Measurements from ENCODE around the gene LDB2.

The LDB2 gene

DNA sequence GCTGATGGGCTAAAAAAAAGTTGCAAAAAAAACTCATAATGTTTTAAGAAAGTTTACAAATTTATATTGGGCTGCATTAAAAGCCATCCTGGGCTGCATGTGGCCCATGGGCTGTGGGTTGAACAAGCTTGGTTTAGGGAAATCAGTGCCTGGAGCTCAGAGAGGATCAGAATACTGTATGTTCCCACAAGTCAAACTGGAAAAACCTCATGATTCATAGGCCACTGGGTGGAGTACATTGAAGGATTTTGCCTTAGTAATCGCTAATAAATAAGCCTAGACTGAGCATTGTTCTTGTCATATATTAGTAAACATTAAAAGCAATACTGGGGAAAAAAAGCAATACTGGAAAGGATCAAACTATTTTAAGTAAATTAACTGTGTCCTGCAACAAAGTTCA, 425.9 kb downstream of the LDB2 start:
- H3K79me2 ChIP-seq, result no peaks in the 10 kb centered on the region
- H3K4me3 ChIP-seq (ENCODE audit: low read depth, low read length), result no peak overlapping the region
- H2AFZ ChIP-seq, result no peak overlapping the region
- no peak overlapping the region for H3K27ac ChIP-seq
- H3K9ac ChIP-seq, result no peak overlapping the region
- no peaks in the 10 kb centered on the region for H3K36me3 ChIP-seq (ENCODE audit: control insufficient read depth, insufficient read depth, low read length)
- TF ChIP-seq, protein P1, sequence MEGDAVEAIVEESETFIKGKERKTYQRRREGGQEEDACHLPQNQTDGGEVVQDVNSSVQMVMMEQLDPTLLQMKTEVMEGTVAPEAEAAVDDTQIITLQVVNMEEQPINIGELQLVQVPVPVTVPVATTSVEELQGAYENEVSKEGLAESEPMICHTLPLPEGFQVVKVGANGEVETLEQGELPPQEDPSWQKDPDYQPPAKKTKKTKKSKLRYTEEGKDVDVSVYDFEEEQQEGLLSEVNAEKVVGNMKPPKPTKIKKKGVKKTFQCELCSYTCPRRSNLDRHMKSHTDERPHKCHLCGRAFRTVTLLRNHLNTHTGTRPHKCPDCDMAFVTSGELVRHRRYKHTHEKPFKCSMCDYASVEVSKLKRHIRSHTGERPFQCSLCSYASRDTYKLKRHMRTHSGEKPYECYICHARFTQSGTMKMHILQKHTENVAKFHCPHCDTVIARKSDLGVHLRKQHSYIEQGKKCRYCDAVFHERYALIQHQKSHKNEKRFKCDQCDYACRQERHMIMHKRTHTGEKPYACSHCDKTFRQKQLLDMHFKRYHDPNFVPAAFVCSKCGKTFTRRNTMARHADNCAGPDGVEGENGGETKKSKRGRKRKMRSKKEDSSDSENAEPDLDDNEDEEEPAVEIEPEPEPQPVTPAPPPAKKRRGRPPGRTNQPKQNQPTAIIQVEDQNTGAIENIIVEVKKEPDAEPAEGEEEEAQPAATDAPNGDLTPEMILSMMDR (IDR thresholded peaks at IDR 0.05), result no peak
- H3K4me1 ChIP-seq, result no peaks in the 10 kb centered on the region
- H3K9me3 ChIP-seq (ENCODE audit: control insufficient read depth, low read length), result no peaks in the 10 kb centered on the region
- H3K4me2 ChIP-seq (ENCODE audit: low read length), result no peak overlapping the region
- no peaks in the 10 kb centered on the region for H3K27me3 ChIP-seq (ENCODE audit: control insufficient read depth, insufficient read depth, low read length)

DNA sequence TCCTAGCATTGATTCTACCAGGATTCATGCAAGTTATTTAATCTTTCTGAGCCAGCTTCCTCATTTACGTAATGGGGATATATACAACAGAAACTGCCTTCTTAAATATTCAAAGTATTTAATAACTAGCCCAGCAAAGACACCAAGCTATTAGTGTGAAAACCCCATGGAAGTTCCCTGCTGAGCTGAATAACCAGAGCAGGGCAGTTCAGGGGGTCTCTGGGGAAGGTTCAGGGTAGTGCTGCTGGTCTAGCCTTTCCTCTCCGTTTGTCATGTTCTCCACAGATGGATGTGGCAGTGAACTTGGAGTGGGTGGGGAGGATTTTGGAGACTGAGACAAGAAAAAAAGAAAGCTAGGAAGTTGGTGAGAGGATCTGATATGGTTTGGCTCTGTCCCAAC, 431.4 kb downstream of the LDB2 start:
- Histone ChIP-seq H3K9me3 (ENCODE audit: control insufficient read depth, low read length) (no peaks in the 10 kb centered on the region), H3K4me1 (no peaks in the 10 kb centered on the region), H3K4me3 (ENCODE audit: low read depth, low read length) (no peak overlapping the region), H3K27me3 (ENCODE audit: control insufficient read depth, insufficient read depth, low read length) (no peaks in the 10 kb centered on the region), H3K36me3 (ENCODE audit: control insufficient read depth, insufficient read depth, low read length) (no peaks in the 10 kb centered on the region), H3K9ac (no peak overlapping the region), H3K27ac (no peak overlapping the region), H3K79me2 (no peaks in the 10 kb centered on the region), H2AFZ (no peak overlapping the region), H3K4me2 (ENCODE audit: low read length) (no peak overlapping the region)
- TF ChIP-seq, protein P1 (IDR thresholded peaks at IDR 0.05), result no peak

DNA sequence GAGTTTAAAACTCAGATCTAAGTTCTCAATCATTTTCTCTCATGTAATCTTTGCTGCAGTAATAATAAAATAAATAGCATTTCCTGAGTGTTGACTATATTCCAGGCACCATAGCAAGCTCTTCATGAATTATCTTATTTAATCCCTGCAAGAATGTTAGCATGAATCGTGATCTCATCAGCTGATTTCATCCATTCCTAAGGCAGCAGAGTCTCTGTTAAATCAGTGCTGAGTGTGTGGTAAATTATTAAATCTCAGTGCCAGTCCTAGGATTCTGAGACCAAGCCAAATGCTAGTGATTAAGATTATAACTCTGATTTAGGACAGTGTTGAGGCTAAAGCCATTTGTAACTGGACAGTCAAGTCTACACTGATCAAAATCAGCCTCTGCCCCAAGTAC, 431.9 kb downstream of the LDB2 start:
- H2AFZ ChIP-seq, result no peak overlapping the region
- no peak overlapping the region for H3K4me3 ChIP-seq (ENCODE audit: low read depth, low read length)
- H3K79me2 ChIP-seq, result no peaks in the 10 kb centered on the region
- no peak overlapping the region for H3K27ac ChIP-seq
- no peaks in the 10 kb centered on the region for H3K9me3 ChIP-seq (ENCODE audit: control insufficient read depth, low read length)
- no peaks in the 10 kb centered on the region for H3K36me3 ChIP-seq (ENCODE audit: control insufficient read depth, insufficient read depth, low read length)
- TF ChIP-seq, protein P1 (IDR thresholded peaks at IDR 0.05), result no peak
- H3K4me1 ChIP-seq, result no peaks in the 10 kb centered on the region
- H3K27me3 ChIP-seq (ENCODE audit: control insufficient read depth, insufficient read depth, low read length), result no peaks in the 10 kb centered on the region
- H3K4me2 ChIP-seq (ENCODE audit: low read length), result no peak overlapping the region
- no peak overlapping the region for H3K9ac ChIP-seq

DNA sequence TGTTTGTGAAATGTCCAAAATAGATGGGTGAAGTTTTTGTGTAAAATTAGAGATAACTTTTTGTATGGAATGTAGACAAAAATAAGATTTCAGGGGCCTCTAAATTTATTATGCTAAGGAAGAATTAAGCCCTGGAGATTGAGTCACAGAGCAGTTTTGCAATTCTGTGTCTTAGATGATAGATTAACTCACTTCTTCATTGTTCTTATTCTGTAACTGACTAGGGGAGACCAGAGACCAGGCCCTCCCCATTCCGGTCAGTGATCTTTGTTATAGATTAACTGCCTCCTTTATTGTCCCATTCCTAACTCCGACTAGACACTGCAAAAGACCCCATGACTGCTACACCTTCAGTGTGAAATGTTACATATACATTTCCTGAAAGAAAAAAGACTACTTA, 433.8 kb downstream of the LDB2 start:
- Histone ChIP-seq H3K27ac (no peak overlapping the region), H3K9ac (no peak overlapping the region), H3K4me1 (no peaks in the 10 kb centered on the region), H3K36me3 (ENCODE audit: control insufficient read depth, insufficient read depth, low read length) (no peaks in the 10 kb centered on the region), H3K4me2 (ENCODE audit: low read length) (no peak overlapping the region), H3K27me3 (ENCODE audit: control insufficient read depth, insufficient read depth, low read length) (no peaks in the 10 kb centered on the region), H3K9me3 (ENCODE audit: control insufficient read depth, low read length) (no peaks in the 10 kb centered on the region), H3K4me3 (ENCODE audit: low read depth, low read length) (no peak overlapping the region), H2AFZ (no peak overlapping the region), H3K79me2 (no peaks in the 10 kb centered on the region)
- TF ChIP-seq, protein P1 (IDR thresholded peaks at IDR 0.05), result no peak

DNA sequence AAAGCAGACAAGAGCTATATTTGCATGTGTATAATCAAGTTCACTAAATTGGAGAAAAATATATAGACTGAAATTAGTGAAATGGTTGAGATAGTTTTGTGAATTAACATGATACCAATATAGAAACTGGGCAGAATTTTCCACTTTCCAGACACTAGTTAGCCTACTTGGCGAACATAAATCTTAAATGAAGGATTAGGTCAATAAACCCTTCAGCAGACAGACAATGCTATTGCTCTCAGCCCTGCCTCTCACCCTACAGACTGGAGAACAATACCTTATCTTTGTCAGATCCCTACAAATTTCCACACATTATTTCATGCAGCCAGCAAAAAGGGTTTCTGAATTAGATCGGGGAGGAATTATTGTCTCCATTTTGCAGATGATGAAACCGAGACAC, 435.8 kb downstream of the LDB2 start:
- Histone ChIP-seq H3K4me2 (ENCODE audit: low read length) (no peak overlapping the region), H3K79me2 (no peaks in the 10 kb centered on the region), H3K27ac (no peak overlapping the region), H3K4me1 (no peaks in the 10 kb centered on the region), H2AFZ (no peak overlapping the region), H3K4me3 (ENCODE audit: low read depth, low read length) (no peak overlapping the region), H3K9ac (no peak overlapping the region), H3K9me3 (ENCODE audit: control insufficient read depth, low read length) (no peaks in the 10 kb centered on the region), H3K36me3 (ENCODE audit: control insufficient read depth, insufficient read depth, low read length) (no peaks in the 10 kb centered on the region), H3K27me3 (ENCODE audit: control insufficient read depth, insufficient read depth, low read length) (no peaks in the 10 kb centered on the region)
- TF ChIP-seq, protein P1 (IDR thresholded peaks at IDR 0.05), result no peak
